ENCODE results near the gene SELL. TPM values are rescaled to one million over a fixed set of nuclear protein-coding genes. Genes with fewer than 3 reads are reported as not detected.

Gene SELL
- polyA plus RNA-seq, 1 donor (not counting 4 experiments of a cell fraction or from before 2014, with no cell fraction given): 0.08 TPM

- Histone ChIP-seq H3K9ac (ENCODE audit: control insufficient read depth, extremely low read depth, insufficient read depth, low read length) (no peak overlapping the region), H3K4me1 (ENCODE audit: control insufficient read depth, extremely low read depth, insufficient read depth, low read length) (no peaks in the 10 kb centered on the region), H3K79me2 (ENCODE audit: control insufficient read depth, insufficient read depth, low read length) (no peaks in the 10 kb centered on the region), H3K36me3 (ENCODE audit: control insufficient read depth in 2 of 2, extremely low read depth in 1 of 2, insufficient read depth in 2 of 2, low read length in 2 of 2) (no peaks in the 10 kb centered on the region), H3K9me1 (ENCODE audit: control insufficient read depth, extremely low read depth, insufficient read depth, low read length) (no peaks in the 10 kb centered on the region), H3K4me3 (ENCODE audit: control insufficient read depth in 2 of 3, extremely low read depth in 1 of 3, insufficient read depth in 2 of 3, low read depth in 1 of 3, low read length in 3 of 3) (no peak overlapping the region), H3K27me3 (ENCODE audit: control insufficient read depth, extremely low read depth, insufficient read depth, low read length) (no peaks in the 10 kb centered on the region), H3K27ac (ENCODE audit: control insufficient read depth, insufficient read depth, low read length) (no peak overlapping the region), H4K20me1 (ENCODE audit: control insufficient read depth, extremely low read depth, insufficient read depth, low read length) (no peaks in the 10 kb centered on the region), H2AFZ (ENCODE audit: control insufficient read depth, low read length) (no peak overlapping the region), H3K9me3 (ENCODE audit: control insufficient read depth, low read depth, low read length) (no peaks in the 10 kb centered on the region), H3K4me2 (ENCODE audit: control insufficient read depth, extremely low read depth, insufficient read depth, low read depth, low read length) (no peak overlapping the region)
- FAIRE-seq (no peak), DNase-seq (ENCODE audit: low read depth, low spot score) (no peak)
- TF ChIP-seq EZH2 (IDR thresholded peaks at IDR 0.05; ENCODE audit: low read length) (no peak), CTCF (optimal IDR thresholded peaks at IDR 0.05 in 1 of 3, IDR thresholded peaks at IDR 0.05 in 1 of 3, conservative IDR thresholded peaks at IDR 0.05 in 1 of 3; ENCODE audit: extremely low read depth in 1 of 3, insufficient read depth in 2 of 3, low read length in 3 of 3) (no peak)
- dilution Hi-C loops (cut with MboI; ENCODE audit: extremely low pct_ligation_motif_present, low sequenced_read_pairs): no loop called here
Measured at GRCh38 chr1:169741666-169742394, 30.4 kb upstream of the SELL start.

GRCh38 chr1:169739980-169740379 lies 28.6 kb upstream of the SELL start:
- H3K9ac ChIP-seq (ENCODE audit: control insufficient read depth, extremely low read depth, insufficient read depth, low read length): no peak overlapping the region
- no peaks in the 10 kb centered on the region for H3K4me1 ChIP-seq (ENCODE audit: control insufficient read depth, extremely low read depth, insufficient read depth, low read length)
- dilution Hi-C loops (cut with MboI; ENCODE audit: extremely low pct_ligation_motif_present, low sequenced_read_pairs): no loop called here
- no peaks in the 10 kb centered on the region for H3K36me3 ChIP-seq (ENCODE audit: control insufficient read depth in 2 of 2, extremely low read depth in 1 of 2, insufficient read depth in 2 of 2, low read length in 2 of 2)
- no peak overlapping the region for H2AFZ ChIP-seq (ENCODE audit: control insufficient read depth, low read length)
- TF ChIP-seq EZH2 (IDR thresholded peaks at IDR 0.05; ENCODE audit: low read length) (no peak), CTCF (optimal IDR thresholded peaks at IDR 0.05 in 1 of 3, IDR thresholded peaks at IDR 0.05 in 1 of 3, conservative IDR thresholded peaks at IDR 0.05 in 1 of 3; ENCODE audit: extremely low read depth in 1 of 3, insufficient read depth in 2 of 3, low read length in 3 of 3) (no peak)
- H3K9me3 ChIP-seq (ENCODE audit: control insufficient read depth, low read depth, low read length): no peaks in the 10 kb centered on the region
- no peaks in the 10 kb centered on the region for H3K79me2 ChIP-seq (ENCODE audit: control insufficient read depth, insufficient read depth, low read length)
- H3K4me2 ChIP-seq (ENCODE audit: control insufficient read depth, extremely low read depth, insufficient read depth, low read depth, low read length): no peak overlapping the region
- H3K27ac ChIP-seq (ENCODE audit: control insufficient read depth, insufficient read depth, low read length): no peak overlapping the region
- H3K9me1 ChIP-seq (ENCODE audit: control insufficient read depth, extremely low read depth, insufficient read depth, low read length): no peaks in the 10 kb centered on the region
- DNase-seq (ENCODE audit: low read depth, low spot score): no peak
- H4K20me1 ChIP-seq (ENCODE audit: control insufficient read depth, extremely low read depth, insufficient read depth, low read length): no peaks in the 10 kb centered on the region
- H3K27me3 ChIP-seq (ENCODE audit: control insufficient read depth, extremely low read depth, insufficient read depth, low read length): no peaks in the 10 kb centered on the region
- no peak overlapping the region for H3K4me3 ChIP-seq (ENCODE audit: control insufficient read depth in 2 of 3, extremely low read depth in 1 of 3, insufficient read depth in 2 of 3, low read depth in 1 of 3, low read length in 3 of 3)
- no peak for FAIRE-seq

Data from keratinocyte (primary cell).